WTC11 (cell line): Measurements from ENCODE around the gene SLC4A8. TPM values are rescaled to one million over a fixed set of nuclear protein-coding genes. Genes with fewer than 3 reads are reported as not detected.

Experiments used
- ATAC-seq: fragments of 200-7000 bp; cut with Tn5 transposase; 2 replicates; pipeline ENCODE4 v1.10.0; 2021; ENCODE audit warnings: mild to moderate bottlenecking, moderate library complexity
- CTCF ChIA-PET: fragments of 300-600 bp; sonication (Branson Sonifier 250); formaldehyde crosslinking; loops from one replicate; lab custom pipeline; 2021; ENCODE audit warnings: antibody characterized with exemption; lab: Charles Lee
- POLR2A ChIA-PET: fragments of 350-600 bp; sonication (Branson Sonifier 250); formaldehyde crosslinking; loops from one replicate; lab custom pipeline; 2021; ENCODE audit warnings: antibody characterized with exemption; lab: Charles Lee
- DNase-seq: peaks from one replicate; pipeline ENCODE4 v3.0.0; 2021; ENCODE audit warnings: low spot score
- H3K27ac Mint-ChIP-seq: 2 replicates; pipeline ENCODE4 v1.8.0; 2021; ENCODE audit warnings: mixed read lengths
- H3K27me3 Mint-ChIP-seq: 2 replicates; pipeline ENCODE4 v1.8.0; 2021; ENCODE audit warnings: low read depth, mild to moderate bottlenecking, moderate library complexity, mixed read lengths
- H3K36me3 Mint-ChIP-seq: 2 replicates; pipeline ENCODE4 v1.8.0; 2021; ENCODE audit warnings: mixed read lengths
- H3K4me1 Mint-ChIP-seq: 2 replicates; pipeline ENCODE4 v1.8.0; 2022; ENCODE audit warnings: mixed read lengths
- H3K4me3 Mint-ChIP-seq: 2 replicates; pipeline ENCODE4 v1.8.0; 2021; ENCODE audit warnings: mild to moderate bottlenecking, moderate library complexity, mixed read lengths
- H3K9me3 Mint-ChIP-seq: 2 replicates; pipeline ENCODE4 v1.8.0; 2021; ENCODE audit warnings: mixed read lengths
- CBFB ChIP-seq: sonication (generic); formaldehyde crosslinking; IDR thresholded peaks from 2 replicates; pipeline ENCODE4 v1.8.1; 2022; ENCODE audit warnings: mild to moderate bottlenecking, low read depth, missing genetic modification reagents
- CTCF ChIP-seq: fragments of 200-600 bp; IDR thresholded peaks from 2 replicates; pipeline ENCODE4 v1.8.0; 2022; ENCODE audit warnings: antibody characterized with exemption
- EMX1 ChIP-seq: fragments of 250-450 bp; sonication (Bioruptor Pico); IDR thresholded peaks from 2 replicates; pipeline ENCODE4 v1.8.0; 2021; ENCODE audit warnings: mild to moderate bottlenecking
- ETV6 ChIP-seq: sonication (generic); formaldehyde crosslinking; IDR thresholded peaks from 2 replicates; pipeline ENCODE4 v1.8.1; 2022; ENCODE audit warnings: mild to moderate bottlenecking, missing genetic modification reagents
- GRHL2 ChIP-seq: fragments of 250-450 bp; sonication (Bioruptor Pico); IDR thresholded peaks from 2 replicates; pipeline ENCODE4 v1.8.0; 2022; ENCODE audit warnings: mild to moderate bottlenecking, moderate library complexity; ENCODE audit not compliant: insufficient replicate concordance, severe bottlenecking
- GTF2I ChIP-seq: fragments of 250-450 bp; sonication (Bioruptor Pico); conservative IDR thresholded peaks from 2 replicates; pipeline ENCODE4 v1.4.0; 2021; ENCODE audit warnings: mild to moderate bottlenecking
- HMGXB4 ChIP-seq: sonication (generic); formaldehyde crosslinking; IDR thresholded peaks from 2 replicates; pipeline ENCODE4 v1.8.1; 2023; ENCODE audit warnings: mild to moderate bottlenecking, moderate library complexity, missing genetic modification reagents
- MAX ChIP-seq: sonication (generic); formaldehyde crosslinking; IDR thresholded peaks from 2 replicates; pipeline ENCODE4 v1.8.0; 2022; ENCODE audit warnings: mild to moderate bottlenecking, missing genetic modification reagents
- MXD4 ChIP-seq: fragments of 250-450 bp; sonication (Bioruptor Pico); IDR thresholded peaks from 2 replicates; pipeline ENCODE4 v1.8.0; 2021; ENCODE audit warnings: mild to moderate bottlenecking, moderate library complexity, borderline replicate concordance
- MYBL2 ChIP-seq: sonication (generic); formaldehyde crosslinking; IDR thresholded peaks from 2 replicates; pipeline ENCODE4 v1.8.1; 2023; ENCODE audit warnings: mild to moderate bottlenecking, moderate library complexity, missing genetic modification reagents
- NFE2L1 ChIP-seq: sonication (generic); formaldehyde crosslinking; IDR thresholded peaks from 2 replicates; pipeline ENCODE4 v1.8.1; 2023; ENCODE audit warnings: missing genetic modification reagents
- NFYB ChIP-seq: sonication (generic); formaldehyde crosslinking; conservative IDR thresholded peaks from 2 replicates; pipeline ENCODE4 v1.8.0; 2022; ENCODE audit warnings: low read depth, missing genetic modification reagents
- OVOL2 ChIP-seq: fragments of 250-450 bp; sonication (Bioruptor Pico); IDR thresholded peaks from 2 replicates; pipeline ENCODE4 v1.9.0; 2021; ENCODE audit warnings: mild to moderate bottlenecking, borderline replicate concordance
- PRRX2 ChIP-seq: fragments of 250-450 bp; sonication (Bioruptor Pico); IDR thresholded peaks from 2 replicates; pipeline ENCODE4 v1.8.0; 2021; ENCODE audit warnings: mild to moderate bottlenecking
- RELA ChIP-seq: sonication (generic); formaldehyde crosslinking; IDR thresholded peaks from 2 replicates; pipeline ENCODE4 v1.8.1; 2022; ENCODE audit warnings: missing genetic modification reagents, mild to moderate bottlenecking, borderline replicate concordance
- SP1 ChIP-seq: sonication (generic); formaldehyde crosslinking; conservative IDR thresholded peaks from 2 replicates; pipeline ENCODE4 v1.8.1; 2022; ENCODE audit warnings: missing genetic modification reagents
- TP53 ChIP-seq: sonication (generic); formaldehyde crosslinking; IDR thresholded peaks from 2 replicates; pipeline ENCODE4 v1.8.1; 2023; ENCODE audit warnings: mild to moderate bottlenecking, missing genetic modification reagents
- ZMAT4 ChIP-seq: fragments of 250-450 bp; sonication (Bioruptor Pico); IDR thresholded peaks from 2 replicates; pipeline ENCODE4 v1.9.0; 2021; ENCODE audit warnings: mild to moderate bottlenecking
- ZNF219 ChIP-seq: sonication (generic); formaldehyde crosslinking; IDR thresholded peaks from 2 replicates; pipeline ENCODE4 v1.8.0; 2023; ENCODE audit warnings: missing genetic modification reagents, mild to moderate bottlenecking, borderline replicate concordance
- ZNF263 ChIP-seq: sonication (generic); formaldehyde crosslinking; IDR thresholded peaks from 2 replicates; pipeline ENCODE4 v1.8.1; 2022; ENCODE audit warnings: low read depth, mild to moderate bottlenecking, moderate library complexity, missing genetic modification reagents
- ZNF671 ChIP-seq: fragments of 250-450 bp; sonication (Bioruptor Pico); IDR thresholded peaks from 2 replicates; pipeline ENCODE4 v1.8.0; 2021; ENCODE audit warnings: mild to moderate bottlenecking
- ZSCAN18 ChIP-seq: fragments of 250-450 bp; sonication (Bioruptor Pico); IDR thresholded peaks from 2 replicates; pipeline ENCODE4 v2.1.2; 2022; ENCODE audit warnings: mild to moderate bottlenecking, moderate library complexity
- total RNA-seq: library from RNA; stranded (reverse); gene quantifications from 3 replicates; pipeline ENCODE4 v1.2.3, GENCODE V29; 2021
- TF ChIP-seq, protein P1 (sequence below): sonication (generic); formaldehyde crosslinking; IDR thresholded peaks from 2 replicates; pipeline ENCODE4 v1.8.1; 2022; ENCODE audit warnings: low read depth, mild to moderate bottlenecking, moderate library complexity, missing genetic modification reagents, borderline replicate concordance
- TF ChIP-seq, protein P2 (sequence below): sonication (generic); formaldehyde crosslinking; IDR thresholded peaks from 2 replicates; pipeline ENCODE4 v1.8.0; 2022; ENCODE audit warnings: mild to moderate bottlenecking, missing genetic modification reagents

Gene SLC4A8
- total RNA-seq, 1 experiment from 2014 or later, result 16.9 TPM

DNA sequence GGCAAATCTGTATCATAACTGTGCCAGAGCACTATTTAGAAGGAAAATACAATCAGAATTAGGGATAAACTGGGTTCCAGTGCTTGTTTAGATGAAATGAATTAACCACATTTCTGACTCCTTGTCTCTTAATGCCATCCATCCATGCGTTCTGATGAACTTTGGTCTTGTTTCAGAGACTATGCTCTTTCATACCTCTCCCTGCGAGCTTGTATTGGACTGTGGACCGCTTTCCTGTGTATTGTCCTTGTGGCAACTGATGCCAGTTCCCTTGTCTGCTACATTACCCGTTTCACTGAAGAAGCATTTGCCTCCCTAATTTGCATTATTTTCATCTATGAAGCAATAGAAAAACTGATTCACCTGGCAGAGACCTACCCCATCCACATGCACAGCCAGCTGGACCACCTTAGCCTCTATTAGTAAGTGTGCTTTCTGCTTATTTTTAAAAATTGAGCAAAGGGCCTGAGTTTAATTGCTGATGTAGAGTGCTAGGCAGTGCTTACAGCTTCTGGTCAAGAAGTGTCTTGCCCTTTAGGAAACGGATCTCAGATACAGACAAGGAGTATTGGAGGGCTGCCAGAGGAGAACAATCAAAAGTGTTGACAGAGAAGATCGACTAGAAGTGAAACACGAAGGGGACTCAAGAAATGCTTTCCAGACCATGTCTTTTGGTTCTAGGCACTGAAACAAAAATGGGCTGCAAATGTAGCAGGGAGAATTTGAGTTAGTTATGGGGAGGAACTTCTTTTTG is 46.7 kb downstream of the SLC4A8 start:
- ChIA-PET CTCF (no interaction called here), POLR2A (no interaction called here)
- TF ChIP-seq ZMAT4 (CRISPR knock-in tag) (no peak), ZNF263 (CRISPR knock-in tag) (no peak), RELA (CRISPR knock-in tag) (no peak), GTF2I (no peak)
- TF ChIP-seq, protein P1, sequence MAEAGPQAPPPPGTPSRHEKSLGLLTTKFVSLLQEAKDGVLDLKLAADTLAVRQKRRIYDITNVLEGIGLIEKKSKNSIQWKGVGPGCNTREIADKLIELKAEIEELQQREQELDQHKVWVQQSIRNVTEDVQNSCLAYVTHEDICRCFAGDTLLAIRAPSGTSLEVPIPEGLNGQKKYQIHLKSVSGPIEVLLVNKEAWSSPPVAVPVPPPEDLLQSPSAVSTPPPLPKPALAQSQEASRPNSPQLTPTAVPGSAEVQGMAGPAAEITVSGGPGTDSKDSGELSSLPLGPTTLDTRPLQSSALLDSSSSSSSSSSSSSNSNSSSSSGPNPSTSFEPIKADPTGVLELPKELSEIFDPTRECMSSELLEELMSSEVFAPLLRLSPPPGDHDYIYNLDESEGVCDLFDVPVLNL, result no peak

DNA sequence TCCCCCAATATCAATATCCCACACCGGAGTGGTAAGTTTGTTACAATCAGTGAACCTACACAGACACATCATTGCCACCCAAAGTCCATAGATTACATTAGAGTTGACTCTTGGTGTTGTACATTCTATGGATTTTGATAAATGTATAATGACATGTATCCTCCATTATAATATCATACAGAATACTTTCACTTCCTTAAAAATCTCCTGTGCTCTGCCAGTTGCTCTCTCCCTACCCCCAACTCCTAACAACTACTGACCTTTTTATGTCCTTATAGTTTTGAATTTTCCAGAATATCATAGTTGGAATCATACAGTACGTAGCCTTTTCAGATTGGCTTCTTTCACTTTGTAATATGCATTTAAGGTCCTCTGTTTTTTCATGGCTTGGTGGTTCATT is 48.4 kb downstream of the SLC4A8 start:
- Mint-ChIP-seq H3K4me1 (no peaks in the 10 kb centered on the region), H3K27me3 (no peaks in the 10 kb centered on the region), H3K36me3 (peaks cover 4% of the 10 kb centered on the region), H3K27ac (no peak overlapping the region), H3K9me3 (no peaks in the 10 kb centered on the region), H3K4me3 (no peak overlapping the region)
- ATAC-seq (no peak), DNase-seq (no peak)
- CTCF ChIA-PET, result no interaction called here
- POLR2A ChIA-PET, result no interaction called here
- TF ChIP-seq PRRX2 (CRISPR knock-in tag) (no peak), TP53 (CRISPR knock-in tag) (no peak), HMGXB4 (no peak), ETV6 (CRISPR knock-in tag) (no peak), NFYB (CRISPR knock-in tag) (no peak), MAX (CRISPR knock-in tag) (no peak), ZNF671 (no peak), SP1 (CRISPR knock-in tag) (no peak)
- TF ChIP-seq, protein P2, sequence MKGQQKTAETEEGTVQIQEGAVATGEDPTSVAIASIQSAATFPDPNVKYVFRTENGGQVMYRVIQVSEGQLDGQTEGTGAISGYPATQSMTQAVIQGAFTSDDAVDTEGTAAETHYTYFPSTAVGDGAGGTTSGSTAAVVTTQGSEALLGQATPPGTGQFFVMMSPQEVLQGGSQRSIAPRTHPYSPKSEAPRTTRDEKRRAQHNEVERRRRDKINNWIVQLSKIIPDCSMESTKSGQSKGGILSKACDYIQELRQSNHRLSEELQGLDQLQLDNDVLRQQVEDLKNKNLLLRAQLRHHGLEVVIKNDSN (CRISPR knock-in tag), result no peak

More for the DNA sequence above, 46.7 kb downstream of the SLC4A8 start:
- no peak overlapping the region for H3K4me3 Mint-ChIP-seq
- DNase-seq (no peak), ATAC-seq (no peak)
- H3K27me3 Mint-ChIP-seq, result no peaks in the 10 kb centered on the region
- peaks cover 4% of the 10 kb centered on the region for H3K36me3 Mint-ChIP-seq
- H3K4me1 Mint-ChIP-seq, result no peaks in the 10 kb centered on the region
- no peaks in the 10 kb centered on the region for H3K9me3 Mint-ChIP-seq
- no peak overlapping the region for H3K27ac Mint-ChIP-seq

GRCh38 chr12:51473947-51474346 is 49.3 kb downstream of the SLC4A8 start:
- Mint-ChIP-seq H3K27ac (no peak overlapping the region), H3K27me3 (no peaks in the 10 kb centered on the region), H3K4me1 (no peaks in the 10 kb centered on the region), H3K36me3 (peaks cover 4% of the 10 kb centered on the region), H3K9me3 (no peaks in the 10 kb centered on the region), H3K4me3 (no peak overlapping the region)
- ATAC-seq (no peak), DNase-seq (no peak)
- ChIA-PET POLR2A (no interaction called here), CTCF (no interaction called here)
- TF ChIP-seq, protein P2 (CRISPR knock-in tag), result no peak
- TF ChIP-seq EMX1, result no peak
- no peak for TF ChIP-seq MYBL2
- TF ChIP-seq PRRX2 (CRISPR knock-in tag), result no peak
- no peak for TF ChIP-seq TP53 (CRISPR knock-in tag)
- TF ChIP-seq ZNF219 (CRISPR knock-in tag), result no peak
- TF ChIP-seq CTCF, result no peak
- no peak for TF ChIP-seq NFE2L1 (CRISPR knock-in tag)
- TF ChIP-seq MXD4 (CRISPR knock-in tag), result no peak
- TF ChIP-seq OVOL2 (CRISPR knock-in tag), result no peak
- no peak for TF ChIP-seq CBFB
- no peak for TF ChIP-seq ZSCAN18 (CRISPR knock-in tag)
- no peak for TF ChIP-seq GRHL2 (CRISPR knock-in tag)
